Cardiac fibroblast (primary cell): ENCODE data around the gene E2F2.
"Not testable (repeated sequence)": the region's sequence is repeated elsewhere in the genome, so short reads cannot be mapped to it uniquely, and the experiment has no call there.

Source experiments
- DNase-seq, 2 donors: peaks; one replicate each; pipeline versions ENCODE4 v3.0.0 to v3.0.0-alpha.2; 2010; ENCODE audit warnings: low read depth in 2 of 2
- H3K4me3 ChIP-seq, 2 donors: replicated peaks in 1 of 2; 1 replicate in 1 of 2; 2 replicates in 1 of 2; pipeline ENCODE4 v1.5.1; 2011; ENCODE audit warnings: low read depth in 2 of 2, low read length in 2 of 2, mild to moderate bottlenecking in 2 of 2, moderate library complexity in 1 of 2
- CTCF ChIP-seq: IDR thresholded peaks from one replicate; pipeline ENCODE4 v1.5.1; 2011; ENCODE audit warnings: low read depth, mild to moderate bottlenecking, low read length, inconsistent platforms

E2F2 gene

GRCh38 chr1:23545851-23546250, 14.8 kb upstream of the E2F2 start:
- DNase-seq = no peak
- no peak overlapping the region for H3K4me3 ChIP-seq
- no peak for TF ChIP-seq CTCF

- peak; percentile 86 for TF ChIP-seq CTCF
- H3K4me3 ChIP-seq = no peak overlapping the region
- DNase-seq = peak; percentile 89 to 91
Observed at GRCh38 chr1:23544444-23545389, 13.7 kb upstream of the E2F2 start.

- no peak overlapping the region for H3K4me3 ChIP-seq
- peak in 1 of 2 donors; percentile 55 for DNase-seq
- no peak for TF ChIP-seq CTCF
Observed at GRCh38 chr1:23543707-23544443, 12.8 kb upstream of the E2F2 start.

GRCh38 chr1:23542940-23543339, 11.9 kb upstream of the E2F2 start:
- not testable (repeated sequence) for H3K4me3 ChIP-seq, DNase-seq

- TF ChIP-seq CTCF = peak; percentile 95
- H3K4me3 ChIP-seq = no peak overlapping the region
Observed at GRCh38 chr1:23539698-23540266, 8.7 kb upstream of the E2F2 start.

GRCh38 chr1:23537296-23537973, 6.4 kb upstream of the E2F2 start:
- no peak overlapping the region for H3K4me3 ChIP-seq
- no peak for TF ChIP-seq CTCF
- DNase-seq = peak in 1 of 2 donors; percentile 64

More at GRCh38 chr1:23539698-23540266, 8.7 kb upstream of the E2F2 start:
- DNase-seq = peak; percentile 91 to 95
